HepG2 (cell line): ENCODE results near the gene TBCD. TPM values are rescaled to one million over a fixed set of nuclear protein-coding genes. Genes with fewer than 3 reads are reported as not detected.

ENCODE experiments used
- ATF7 ChIP-seq, 2 experiments: fragments of 450-650 bp in 1 of 2; sonication (generic) in 1 of 2; formaldehyde crosslinking in 1 of 2; IDR thresholded peaks; 2 replicates each; pipeline versions ENCODE4 v1.4.0 to v1.6.1; 2016 to 2020; ENCODE audit warnings: antibody characterized with exemption in 1 of 2, mild to moderate bottlenecking in 1 of 2, missing genetic modification reagents in 1 of 2
- BCL6 ChIP-seq: IDR thresholded peaks from 2 replicates; pipeline ENCODE4 v1.6.1; 2016; ENCODE audit warnings: missing genetic modification reagents, missing compliant biosample characterization
- E2F2 ChIP-seq: sonication (generic); formaldehyde crosslinking; IDR thresholded peaks from 2 replicates; pipeline ENCODE4 v1.4.0; 2020; ENCODE audit warnings: missing genetic modification reagents, borderline replicate concordance
- HNF1B ChIP-seq: sonication (generic); formaldehyde crosslinking; IDR thresholded peaks from 2 replicates; pipeline ENCODE4 v1.5.1; 2020; ENCODE audit warnings: mild to moderate bottlenecking, moderate library complexity, missing genetic modification reagents
- KDM5B ChIP-seq: sonication (generic); formaldehyde crosslinking; IDR thresholded peaks from 2 replicates; pipeline ENCODE4 v1.4.0; 2020; ENCODE audit warnings: missing genetic modification reagents, mild to moderate bottlenecking, borderline replicate concordance
- KMT2B ChIP-seq: IDR thresholded peaks from 2 replicates; pipeline ENCODE4 v1.6.1; 2016; ENCODE audit warnings: missing genetic modification reagents, missing compliant biosample characterization
- LCORL ChIP-seq, 2 experiments: fragments of 450-650 bp in 1 of 2; sonication (generic) in 1 of 2; formaldehyde crosslinking in 1 of 2; IDR thresholded peaks; 2 replicates each; pipeline versions ENCODE4 v1.5.0 to v1.6.1; 2017 to 2020; ENCODE audit warnings: antibody characterized with exemption in 1 of 2, missing genetic modification reagents in 1 of 2
- MYC ChIP-seq: sonication (generic); formaldehyde crosslinking; IDR thresholded peaks from 2 replicates; pipeline ENCODE4 v1.9.0; 2021; ENCODE audit warnings: missing genetic modification reagents, borderline replicate concordance
- NCOA1 ChIP-seq: sonication (generic); formaldehyde crosslinking; IDR thresholded peaks from 2 replicates; pipeline ENCODE4 v1.9.0; 2021; ENCODE audit warnings: missing genetic modification reagents
- RBM39 ChIP-seq: fragments of 200-400 bp; formaldehyde crosslinking; IDR thresholded peaks from one replicate; pipeline ENCODE4 v1.6.1; 2018; ENCODE audit warnings: antibody characterized with exemption, mild to moderate bottlenecking, low read depth, low read length; ENCODE audit not compliant: poor library complexity, severe bottlenecking
- SOX5 ChIP-seq: IDR thresholded peaks from 2 replicates; pipeline ENCODE4 v1.6.1; 2016; ENCODE audit warnings: borderline replicate concordance
- TCF12 ChIP-seq, 2 experiments: fragments of 450-650 bp in 1 of 2; sonication (generic) in 1 of 2; formaldehyde crosslinking in 1 of 2; IDR thresholded peaks; 2 replicates each; pipeline versions ENCODE4 v1.6.1 to v1.8.0; 2017 to 2022; ENCODE audit warnings: antibody characterized with exemption in 1 of 2, mild to moderate bottlenecking in 1 of 2, missing genetic modification reagents in 1 of 2, moderate library complexity in 1 of 2
- THYN1 ChIP-seq: sonication (generic); formaldehyde crosslinking; IDR thresholded peaks from 2 replicates; pipeline ENCODE4 v1.8.1; 2023; ENCODE audit warnings: low read depth, mild to moderate bottlenecking, moderate library complexity, missing genetic modification reagents, borderline replicate concordance
- XRCC5 ChIP-seq: fragments of 200-400 bp; formaldehyde crosslinking; optimal IDR thresholded peaks from 2 replicates; pipeline ENCODE3; 2017; ENCODE audit warnings: mild to moderate bottlenecking, low read length
- ZFYVE20 ChIP-seq: sonication (generic); formaldehyde crosslinking; IDR thresholded peaks from 2 replicates; pipeline ENCODE4 v1.8.0; 2023; ENCODE audit warnings: low read depth, mild to moderate bottlenecking, moderate library complexity, missing genetic modification reagents, borderline replicate concordance
- ZNF746 ChIP-seq: sonication (generic); formaldehyde crosslinking; IDR thresholded peaks from 2 replicates; pipeline ENCODE4 v1.8.0; 2022; ENCODE audit warnings: mild to moderate bottlenecking, missing genetic modification reagents
- polyA plus RNA-seq, 8 experiments: library from polyadenylated mRNA; depleted of rRNA in 3 of 8; stranded (reverse) in 7 of 8; unstranded in 1 of 8; fragments of >200 nt; fragmentation: Illumina TruSeq in 4 of 8; extraction: Trizol in 4 of 8; gene quantifications; 2 replicates each; pipeline versions ENCODE4 v1.2.1 to v1.2.3, GENCODE V29; 2011 to 2016; ENCODE audit warnings: low read depth in 4 of 8, missing spikeins in 1 of 8, mixed read lengths in 1 of 8; ENCODE audit not compliant: insufficient read depth in 1 of 8
- total RNA-seq, 5 experiments: library from RNA; depleted of rRNA; stranded (reverse); fragments of >200 nt; fragmentation: Illumina TruSeq; extraction: Trizol; gene quantifications; 2 replicates each; pipeline ENCODE4 v1.2.3, GENCODE V29; 2016; ENCODE audit warnings: low read depth in 1 of 5
- TF ChIP-seq, protein P1 (sequence below): sonication (generic); formaldehyde crosslinking; IDR thresholded peaks from 2 replicates; pipeline ENCODE4 v1.9.0; 2022; ENCODE audit warnings: missing genetic modification reagents, mild to moderate bottlenecking, borderline replicate concordance
- TF ChIP-seq, protein P2 (sequence below): sonication (generic); formaldehyde crosslinking; IDR thresholded peaks from 2 replicates; pipeline ENCODE4 v1.8.0; 2022; ENCODE audit warnings: mild to moderate bottlenecking, missing genetic modification reagents, borderline replicate concordance
- TF ChIP-seq, protein P3 (sequence below): sonication (generic); formaldehyde crosslinking; IDR thresholded peaks from 2 replicates; pipeline ENCODE4 v1.5.1; 2020; ENCODE audit warnings: mild to moderate bottlenecking, missing genetic modification reagents

TBCD gene
- total and polyA plus RNA-seq, 2 of the 13 experiments (the other 11 are each of a cell fraction or from before 2014, with no cell fraction given) = 33.9 to 54.8 TPM

DNA sequence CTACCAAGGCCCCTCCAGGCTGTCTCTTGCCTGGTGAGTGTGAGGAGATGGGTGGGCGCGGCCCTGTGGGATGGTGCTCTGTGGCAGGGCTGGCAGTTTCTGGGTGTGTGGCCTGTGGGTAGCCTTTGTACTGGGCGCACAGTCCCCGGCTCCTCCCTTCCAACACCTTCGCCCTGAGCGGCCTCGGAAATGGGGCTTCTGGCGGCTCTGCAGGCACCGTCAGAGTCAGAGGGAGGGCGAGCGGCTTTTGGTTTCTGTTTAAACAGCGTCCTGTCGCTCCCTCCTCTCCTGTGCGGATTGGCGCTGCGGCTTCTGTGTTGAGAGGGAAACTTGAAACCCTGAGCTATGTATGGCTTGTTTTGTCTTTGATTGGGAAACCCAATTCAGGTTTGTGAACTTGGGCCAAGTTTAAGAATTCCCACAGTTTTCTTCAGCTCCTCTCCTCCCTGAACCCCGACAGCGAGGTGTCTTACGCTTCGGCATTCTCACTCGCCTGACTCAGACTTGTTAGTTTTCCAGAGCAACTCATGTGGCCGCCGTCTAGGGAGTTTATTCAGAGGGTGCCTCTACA lies 96.2 kb downstream of the TBCD start (continued):
- TF ChIP-seq, protein P1, sequence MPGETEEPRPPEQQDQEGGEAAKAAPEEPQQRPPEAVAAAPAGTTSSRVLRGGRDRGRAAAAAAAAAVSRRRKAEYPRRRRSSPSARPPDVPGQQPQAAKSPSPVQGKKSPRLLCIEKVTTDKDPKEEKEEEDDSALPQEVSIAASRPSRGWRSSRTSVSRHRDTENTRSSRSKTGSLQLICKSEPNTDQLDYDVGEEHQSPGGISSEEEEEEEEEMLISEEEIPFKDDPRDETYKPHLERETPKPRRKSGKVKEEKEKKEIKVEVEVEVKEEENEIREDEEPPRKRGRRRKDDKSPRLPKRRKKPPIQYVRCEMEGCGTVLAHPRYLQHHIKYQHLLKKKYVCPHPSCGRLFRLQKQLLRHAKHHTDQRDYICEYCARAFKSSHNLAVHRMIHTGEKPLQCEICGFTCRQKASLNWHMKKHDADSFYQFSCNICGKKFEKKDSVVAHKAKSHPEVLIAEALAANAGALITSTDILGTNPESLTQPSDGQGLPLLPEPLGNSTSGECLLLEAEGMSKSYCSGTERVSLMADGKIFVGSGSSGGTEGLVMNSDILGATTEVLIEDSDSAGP = peak; percentile 54; the same call in 1 of the 2 replicates
- peak; percentile 71 for TF ChIP-seq XRCC5
- TF ChIP-seq HNF1B (CRISPR knock-in tag) = no peak
- TF ChIP-seq, protein P2, sequence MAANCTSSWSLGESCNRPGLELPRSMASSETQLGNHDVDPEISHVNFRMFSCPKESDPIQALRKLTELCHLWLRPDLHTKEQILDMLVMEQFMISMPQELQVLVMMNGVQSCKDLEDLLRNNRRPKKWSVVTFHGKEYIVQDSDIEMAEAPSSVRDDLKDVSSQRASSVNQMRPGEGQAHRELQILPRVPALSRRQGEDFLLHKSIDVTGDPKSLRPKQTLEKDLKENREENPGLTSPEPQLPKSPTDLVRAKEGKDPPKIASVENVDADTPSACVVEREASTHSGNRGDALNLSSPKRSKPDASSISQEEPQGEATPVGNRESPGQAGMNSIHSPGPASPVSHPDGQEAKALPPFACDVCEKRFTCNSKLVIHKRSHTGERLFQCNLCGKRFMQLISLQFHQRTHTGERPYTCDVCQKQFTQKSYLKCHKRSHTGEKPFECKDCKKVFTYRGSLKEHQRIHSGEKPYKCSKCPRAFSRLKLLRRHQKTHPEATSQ = 0 out of 2 replicates have a peak, but pooled peaks have one; percentile 15
- TF ChIP-seq MYC (CRISPR knock-in tag) = peak; percentile 28; the same call in 1 of the 2 replicates
- TF ChIP-seq ATF7 (IDR thresholded peaks at IDR 0.05) = no peak
- no peak for TF ChIP-seq ATF7 (CRISPR knock-in tag; IDR thresholded peaks at IDR 0.05)
- no peak for TF ChIP-seq KMT2B (CRISPR knock-in tag)
- TF ChIP-seq TCF12 (IDR thresholded peaks at IDR 0.05) = no peak
- no peak for TF ChIP-seq TCF12 (CRISPR knock-in tag; IDR thresholded peaks at IDR 0.05)
- no peak for TF ChIP-seq LCORL (IDR thresholded peaks at IDR 0.05)
- peak; percentile 53; the same call in 1 of the 2 replicates for TF ChIP-seq LCORL (CRISPR knock-in tag; IDR thresholded peaks at IDR 0.05)
- TF ChIP-seq, protein P3, sequence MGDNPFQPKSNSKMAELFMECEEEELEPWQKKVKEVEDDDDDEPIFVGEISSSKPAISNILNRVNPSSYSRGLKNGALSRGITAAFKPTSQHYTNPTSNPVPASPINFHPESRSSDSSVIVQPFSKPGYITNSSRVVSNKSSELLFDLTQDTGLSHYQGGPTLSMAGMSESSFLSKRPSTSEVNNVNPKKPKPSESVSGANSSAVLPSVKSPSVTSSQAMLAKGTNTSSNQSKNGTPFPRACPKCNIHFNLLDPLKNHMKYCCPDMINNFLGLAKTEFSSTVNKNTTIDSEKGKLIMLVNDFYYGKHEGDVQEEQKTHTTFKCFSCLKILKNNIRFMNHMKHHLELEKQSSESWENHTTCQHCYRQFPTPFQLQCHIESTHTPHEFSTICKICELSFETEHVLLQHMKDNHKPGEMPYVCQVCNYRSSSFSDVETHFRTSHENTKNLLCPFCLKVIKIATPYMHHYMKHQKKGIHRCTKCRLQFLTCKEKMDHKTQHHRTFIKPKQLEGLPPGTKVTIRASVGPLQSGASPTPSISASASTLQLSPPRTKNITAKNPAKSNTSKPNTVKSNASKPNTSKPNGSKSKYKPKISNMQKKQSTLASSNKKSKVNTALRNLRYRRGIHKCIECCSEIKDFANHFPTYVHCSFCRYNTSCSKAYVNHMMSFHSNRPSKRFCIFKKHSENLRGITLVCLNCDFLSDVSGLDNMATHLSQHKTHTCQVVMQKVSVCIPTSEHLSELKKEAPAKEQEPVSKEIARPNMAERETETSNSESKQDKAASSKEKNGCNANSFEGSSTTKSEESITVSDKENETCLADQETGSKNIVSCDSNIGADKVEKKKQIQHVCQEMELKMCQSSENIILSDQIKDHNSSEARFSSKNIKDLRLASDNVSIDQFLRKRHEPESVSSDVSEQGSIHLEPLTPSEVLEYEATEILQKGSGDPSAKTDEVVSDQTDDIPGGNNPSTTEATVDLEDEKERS (CRISPR knock-in tag) = no peak
- no peak for TF ChIP-seq NCOA1 (CRISPR knock-in tag)
- no peak for TF ChIP-seq THYN1 (CRISPR knock-in tag)
- TF ChIP-seq RBM39 = peak; percentile 38
- no peak for TF ChIP-seq E2F2 (CRISPR knock-in tag)
- no peak for TF ChIP-seq ZFYVE20
- no peak for TF ChIP-seq BCL6 (CRISPR knock-in tag)
- no peak for TF ChIP-seq SOX5
- TF ChIP-seq KDM5B = no peak
- TF ChIP-seq ZNF746 = peak; percentile 77; the same call in 1 of the 2 replicates
